Neural progenitor cell (in vitro differentiated cells): ENCODE results near the gene FBXO27.

Experiments used
- CTCF ChIP-seq: fragments of 200-600 bp; sonication (generic); IDR thresholded peaks from 2 replicates; pipeline ENCODE4 v1.5.1; 2017; ENCODE audit warnings: antibody characterized with exemption, mild to moderate bottlenecking
- EZH2 ChIP-seq: fragments of 200-600 bp; sonication (generic); IDR thresholded peaks from 2 replicates; pipeline ENCODE4 v1.6.1; 2017; ENCODE audit warnings: antibody characterized with exemption, mild to moderate bottlenecking, moderate library complexity

- TF ChIP-seq CTCF (no peak), EZH2 (no peak)
Observed at GRCh38 chr19:39045506-39045905, 13.2 kb upstream of the FBXO27 start.
